Kidney tubule cell (primary cell): ENCODE measurements around the gene ASCL2.
A peak's percentile ranks its signal among the peaks of the same experiment; 100 is the strongest.

Experiments used
- DNase-seq: peaks from one replicate; pipeline ENCODE4 v3.0.0-alpha.2; 2018; ENCODE audit warnings: low spot score

ASCL2 gene

GRCh38 chr11:2270322-2271076 is at the start of gene ASCL2:
TSS of gene ASCL2 (minus strand) at chr11:2270588. CDS start at chr11:2270332, 256 bp downstream.
- DNase-seq: no peak

GRCh38 chr11:2319791-2320472 is 49.5 kb upstream of the ASCL2 start:
- no peak for DNase-seq

GRCh38 chr11:2318707-2319106 is 48.3 kb upstream of the ASCL2 start:
- no peak for DNase-seq

GRCh38 chr11:2318123-2318522 is 47.7 kb upstream of the ASCL2 start:
- DNase-seq: no peak

DNA sequence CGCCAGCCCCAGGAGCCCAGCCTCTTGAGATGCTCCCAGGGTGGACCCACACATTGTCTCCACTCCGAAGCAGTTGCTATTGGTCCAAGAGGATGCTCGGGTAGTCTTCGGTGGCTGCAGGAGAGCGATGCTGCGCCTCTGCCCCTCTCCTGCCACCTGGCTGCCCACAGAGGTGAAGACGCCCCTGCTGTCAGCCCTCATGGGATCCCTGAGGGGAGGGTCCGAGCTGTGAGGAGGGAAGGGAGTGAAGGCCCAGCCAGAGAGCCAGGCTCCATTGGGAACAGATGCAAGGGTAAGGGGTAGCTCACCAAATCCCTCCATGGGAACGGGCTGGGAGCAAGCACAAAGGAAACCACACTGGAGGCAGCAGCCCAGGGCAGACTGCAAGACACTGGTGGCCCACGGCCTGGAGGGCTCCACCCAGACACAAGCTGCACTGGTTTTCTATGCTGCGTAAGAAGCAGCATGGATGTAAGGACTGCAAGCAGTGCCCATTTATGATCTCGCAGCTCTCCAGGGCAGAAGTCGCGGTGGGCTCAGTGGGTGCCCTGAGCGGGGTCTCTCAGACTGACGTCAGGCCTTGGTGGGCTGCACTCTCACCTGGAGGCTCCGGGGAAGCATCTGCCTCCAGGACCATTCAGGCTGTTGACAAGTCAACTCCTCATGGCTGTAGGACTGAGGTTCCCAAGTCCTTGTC is 47.1 kb upstream of the ASCL2 start:
- no peak for DNase-seq

DNA sequence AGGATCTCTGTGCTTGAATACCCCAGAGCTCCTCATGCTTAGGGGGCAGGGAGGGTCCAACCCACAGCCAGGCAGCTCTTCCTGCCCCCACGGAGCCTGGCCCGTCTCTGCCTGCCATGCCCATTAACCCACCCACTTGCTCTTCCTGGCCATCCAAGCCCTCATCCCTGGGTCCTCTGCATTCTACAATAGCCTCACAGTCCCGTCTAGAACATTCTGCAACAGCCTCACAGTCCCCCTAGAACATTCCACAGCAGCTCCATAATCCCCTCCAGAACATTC is 46.5 kb upstream of the ASCL2 start:
- no peak for DNase-seq

- no peak for DNase-seq
Observed at GRCh38 chr11:2316169-2316962, 46.0 kb upstream of the ASCL2 start.

GRCh38 chr11:2315395-2316168 is 45.2 kb upstream of the ASCL2 start:
- no peak for DNase-seq

- no peak for DNase-seq
Observed at GRCh38 chr11:2314525-2315394, 44.4 kb upstream of the ASCL2 start.

GRCh38 chr11:2314136-2314524 is 43.7 kb upstream of the ASCL2 start:
- DNase-seq: no peak

GRCh38 chr11:2313051-2313951 is 42.9 kb upstream of the ASCL2 start:
- DNase-seq: no peak

DNA sequence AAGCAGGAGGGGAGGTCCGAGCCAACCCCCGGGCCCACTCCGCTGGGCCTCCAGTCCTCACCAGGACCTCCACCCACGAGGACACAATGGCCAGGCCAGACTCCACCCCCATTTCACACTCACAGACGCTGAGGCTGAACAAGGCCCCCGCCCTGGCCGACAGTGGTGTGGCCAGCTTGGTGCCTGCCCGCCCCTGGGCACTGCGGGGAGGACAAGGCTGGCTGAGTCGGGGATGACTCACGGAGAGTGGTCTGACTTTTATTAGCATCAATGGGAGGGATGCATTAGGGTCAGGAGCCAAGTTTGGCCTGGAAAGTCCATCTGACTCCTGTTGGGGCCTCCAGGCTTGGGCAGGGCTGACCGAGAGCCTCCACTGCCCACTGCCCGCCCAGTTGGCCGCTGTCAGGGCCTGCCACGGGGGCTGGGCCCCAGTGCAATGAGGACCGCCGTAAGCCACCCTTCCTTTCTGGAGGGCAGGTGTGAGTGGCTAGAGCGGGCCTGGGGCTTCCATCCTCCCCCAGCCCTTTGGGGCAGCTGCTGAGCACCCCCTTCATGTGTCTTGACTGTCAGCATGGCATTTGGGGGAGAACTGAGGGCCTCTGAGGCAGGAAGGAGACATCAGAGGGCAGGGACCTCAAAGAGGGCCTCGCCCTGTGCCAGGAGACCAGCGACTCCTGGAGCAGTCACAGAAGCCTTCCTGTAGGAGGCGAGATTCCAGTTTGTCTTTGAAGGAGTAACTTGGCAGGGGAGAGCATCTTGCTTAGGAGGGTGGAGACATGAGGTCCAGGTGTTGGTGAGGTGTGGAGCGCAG is 42.0 kb upstream of the ASCL2 start:
- peak; percentile 46 for DNase-seq

GRCh38 chr11:2311353-2312133 is 41.2 kb upstream of the ASCL2 start:
- no peak for DNase-seq

- no peak for DNase-seq
Observed at GRCh38 chr11:2310786-2311352, 40.5 kb upstream of the ASCL2 start.

GRCh38 chr11:2310073-2310785 is 39.8 kb upstream of the ASCL2 start:
- DNase-seq: no peak

DNA sequence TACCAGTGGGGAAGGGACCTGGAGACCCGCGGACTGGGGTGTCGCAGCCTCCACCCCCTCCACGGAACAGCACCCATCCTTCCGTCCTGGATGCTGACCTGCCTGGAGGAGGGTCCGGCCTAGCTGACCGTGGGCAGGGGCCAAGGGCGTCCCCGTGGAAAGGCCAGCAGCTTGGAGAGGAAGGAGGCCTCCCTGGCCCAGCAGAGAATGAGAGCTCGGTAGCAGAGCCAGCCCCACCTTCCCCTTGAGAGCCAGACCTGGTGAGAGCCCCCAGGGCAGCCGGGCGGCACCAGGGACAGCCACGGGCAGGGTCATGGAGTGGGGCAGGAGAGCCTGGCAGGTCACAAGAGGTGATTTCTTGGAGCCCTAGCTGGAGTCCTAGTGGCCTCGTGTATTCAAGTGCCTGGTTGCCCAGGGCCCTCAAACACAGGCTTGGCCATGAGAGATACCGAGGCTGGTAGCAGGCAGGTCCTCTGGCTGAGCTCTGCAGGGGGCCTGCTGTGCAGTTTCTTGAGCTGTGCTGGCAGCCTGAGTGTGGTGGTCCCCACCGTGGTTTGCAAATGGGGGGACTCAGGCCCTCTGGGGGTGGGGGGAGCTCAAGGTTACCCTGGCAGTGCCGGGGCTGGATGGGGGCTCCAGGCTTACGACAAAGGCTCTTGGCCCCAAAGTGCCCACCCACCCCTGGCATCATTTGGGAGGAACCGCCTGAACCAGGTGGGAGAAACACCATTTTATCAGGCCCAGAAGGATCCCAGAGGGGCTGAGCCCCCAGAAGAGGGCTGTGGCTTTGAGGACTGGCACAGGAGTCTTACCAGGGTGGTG is 39.1 kb upstream of the ASCL2 start:
- DNase-seq: no peak
